Measurements from ENCODE around the gene INSC. TPM values are rescaled to one million over a fixed set of nuclear protein-coding genes. Genes with fewer than 3 reads are reported as not detected.

INSC gene
- polyA plus RNA-seq, 12 donors, result 1.0 to 3.0 (median 1.4) TPM; not detected in 2

GRCh38 chr11:15145615-15146014 lies 30.9 kb downstream of the INSC start:
- DNase-seq, result no peak

GRCh38 chr11:15146271-15147003 lies 31.7 kb downstream of the INSC start:
- no peak for DNase-seq

- DNase-seq, result no peak
Measured at GRCh38 chr11:15148169-15148568, 33.4 kb downstream of the INSC start.

GRCh38 chr11:15149050-15149449 lies 34.3 kb downstream of the INSC start:
- no peak for DNase-seq

- no peak for DNase-seq
Measured at GRCh38 chr11:15150507-15150906, 35.8 kb downstream of the INSC start.

- DNase-seq, result no peak
Measured at GRCh38 chr11:15153231-15153630, 38.5 kb downstream of the INSC start.

- no peak for DNase-seq
Measured at GRCh38 chr11:15157181-15157580, 42.5 kb downstream of the INSC start.

GRCh38 chr11:15157606-15158137 lies 42.9 kb downstream of the INSC start:
- DNase-seq, result no peak

GRCh38 chr11:15158351-15159015 lies 43.8 kb downstream of the INSC start:
- DNase-seq, result no peak

- no peak for DNase-seq
Measured at GRCh38 chr11:15159085-15159484, 44.4 kb downstream of the INSC start.

GRCh38 chr11:15161790-15162189 lies 47.1 kb downstream of the INSC start:
- no peak for DNase-seq

GRCh38 chr11:15163136-15163535 lies 48.4 kb downstream of the INSC start:
- DNase-seq, result no peak

- DNase-seq, result no peak
Measured at GRCh38 chr11:15166204-15166603, 51.5 kb downstream of the INSC start.

- no peak for DNase-seq
Measured at GRCh38 chr11:15169815-15170551, 55.3 kb downstream of the INSC start.

GRCh38 chr11:15170698-15171097 lies 56.0 kb downstream of the INSC start:
- DNase-seq, result no peak

GRCh38 chr11:15171956-15172355 lies 57.2 kb downstream of the INSC start:
- DNase-seq, result no peak

GRCh38 chr11:15175831-15176230 lies 61.1 kb downstream of the INSC start:
- DNase-seq, result no peak

GRCh38 chr11:15176646-15177163 lies 62.0 kb downstream of the INSC start:
- DNase-seq, result no peak

GRCh38 chr11:15177491-15177890 lies 62.8 kb downstream of the INSC start:
- no peak for DNase-seq

- no peak for DNase-seq
Measured at GRCh38 chr11:15178214-15178613, 63.5 kb downstream of the INSC start.

- no peak for DNase-seq
Measured at GRCh38 chr11:15179167-15179566, 64.4 kb downstream of the INSC start.

- no peak for DNase-seq
Measured at GRCh38 chr11:15180212-15180792, 65.6 kb downstream of the INSC start.

Measured in muscle of arm (tissue), 12 donors.